Activated naive CD8-positive, alpha-beta T cell treated with anti-CD3 and anti-CD28 coated beads, Interleukin-2, amount 50 U/mL, for 24 hours (primary cell): ENCODE data around the gene DGCR2.
"Not testable (repeated sequence)": the region's sequence is repeated elsewhere in the genome, so short reads cannot be mapped to it uniquely, and the experiment has no call there.

ENCODE experiments used
- ATAC-seq: fragments of 150-1000 bp; cut with Tn5 transposase; one replicate; pipeline ENCODE4 v1.10.0; 2021
- DNase-seq: peaks from one replicate; pipeline ENCODE4 v3.0.0; 2021
- H3K27ac Mint-ChIP-seq: one replicate; pipeline ENCODE4 v1.8.0; 2021; ENCODE audit warnings: mild to moderate bottlenecking, mixed read lengths
- H3K27me3 Mint-ChIP-seq: one replicate; pipeline ENCODE4 v1.8.0; 2021; ENCODE audit warnings: mixed read lengths
- H3K36me3 Mint-ChIP-seq: one replicate; pipeline ENCODE4 v1.8.0; 2021; ENCODE audit warnings: low read depth, mixed read lengths
- H3K4me1 Mint-ChIP-seq: one replicate; pipeline ENCODE4 v1.8.0; 2021; ENCODE audit warnings: mixed read lengths
- H3K4me3 Mint-ChIP-seq: one replicate; pipeline ENCODE4 v1.8.0; 2021; ENCODE audit warnings: mild to moderate bottlenecking, moderate library complexity, mixed read lengths
- H3K9me3 Mint-ChIP-seq: one replicate; pipeline ENCODE4 v1.8.0; 2021; ENCODE audit warnings: mixed read lengths

Gene DGCR2

GRCh38 chr22:19062943-19063308 lies 59.3 kb downstream of the DGCR2 start:
- ATAC-seq, result no peak

DNA sequence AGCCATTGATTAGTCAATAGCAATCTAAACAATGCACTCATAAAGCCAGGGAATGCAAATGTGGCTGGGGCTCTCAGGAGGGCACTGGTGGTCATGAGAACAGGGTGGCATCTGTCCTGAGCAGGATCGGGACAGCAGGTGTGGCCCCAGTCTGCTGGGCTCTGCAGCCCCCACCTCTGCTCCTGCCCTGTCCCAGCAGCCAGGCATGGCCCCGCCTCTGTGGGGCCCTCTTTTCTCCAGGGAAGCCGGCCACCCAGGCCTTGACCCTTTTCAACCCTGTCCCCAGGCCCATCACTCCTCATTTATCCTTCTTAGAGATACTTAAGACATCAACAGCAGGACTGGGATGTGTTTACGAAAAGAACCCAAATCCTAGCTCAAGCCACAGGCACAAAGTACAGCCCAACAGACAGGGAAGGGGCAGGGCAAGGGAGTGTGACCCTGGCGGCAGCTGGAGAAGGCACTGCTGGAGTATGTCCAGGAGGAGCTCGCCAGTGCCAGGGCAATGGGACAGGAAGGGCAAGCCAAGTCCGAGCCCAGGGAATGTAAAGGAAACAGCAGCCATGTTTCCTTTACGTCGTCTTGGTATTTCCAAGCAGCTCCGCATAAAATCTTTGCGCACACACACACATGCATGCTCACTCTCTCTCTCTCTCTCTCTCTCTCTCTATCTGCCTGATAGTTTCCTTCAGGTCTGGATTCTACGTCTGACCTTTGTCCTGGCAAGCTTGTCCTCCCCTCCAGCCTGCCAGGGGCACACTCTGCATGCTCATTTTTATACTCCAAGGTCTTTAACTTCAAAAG lies 59.9 kb downstream of the DGCR2 start:
- H3K4me3 Mint-ChIP-seq, result no peak overlapping the region
- DNase-seq (no peak), ATAC-seq (no peak)
- H3K27ac Mint-ChIP-seq, result no peak overlapping the region
- H3K36me3 Mint-ChIP-seq, result peaks cover 11% of the 10 kb centered on the region
- no peaks in the 10 kb centered on the region for H3K9me3 Mint-ChIP-seq
- no peaks in the 10 kb centered on the region for H3K27me3 Mint-ChIP-seq
- H3K4me1 Mint-ChIP-seq, result peaks cover 7% of the 10 kb centered on the region

More at GRCh38 chr22:19062943-19063308, 59.3 kb downstream of the DGCR2 start:
- H3K27me3 Mint-ChIP-seq, result no peaks in the 10 kb centered on the region
- no peak overlapping the region for H3K27ac Mint-ChIP-seq
- peaks cover 11% of the 10 kb centered on the region for H3K36me3 Mint-ChIP-seq
- H3K9me3 Mint-ChIP-seq, result no peaks in the 10 kb centered on the region
- DNase-seq, result no peak
- H3K4me3 Mint-ChIP-seq, result no peak overlapping the region
- peaks cover 7% of the 10 kb centered on the region for H3K4me1 Mint-ChIP-seq

DNA sequence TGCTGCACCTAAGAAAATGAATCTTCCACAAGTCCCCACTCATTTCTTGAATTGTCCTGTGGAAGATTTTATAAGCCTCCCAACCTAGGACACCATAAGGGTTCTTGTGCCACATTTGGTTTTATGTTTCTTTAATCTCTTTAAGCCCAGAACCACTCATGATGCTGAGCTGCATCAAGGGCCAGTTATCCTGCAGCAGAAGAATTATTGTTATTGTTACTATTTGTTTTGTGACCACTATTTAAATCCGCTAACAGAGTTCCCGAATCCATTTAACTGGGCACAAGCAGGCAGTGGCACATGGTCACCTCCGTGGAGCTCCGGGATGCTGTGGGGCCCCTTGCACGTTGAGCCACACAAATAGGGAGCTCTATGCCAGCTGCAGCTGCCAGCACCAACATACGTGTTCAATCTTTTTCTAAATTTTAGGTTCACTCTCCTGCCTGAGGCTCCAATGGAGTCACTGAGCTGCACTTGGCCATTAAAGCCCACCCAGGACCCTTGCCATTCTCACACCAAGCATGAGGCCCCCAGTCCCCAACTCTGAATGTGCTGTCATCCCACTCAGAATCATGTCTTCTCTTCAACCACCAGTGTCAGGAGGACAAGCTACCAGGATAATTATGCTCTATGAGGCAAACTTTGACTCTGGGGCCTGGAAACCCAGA lies 60.6 kb downstream of the DGCR2 start:
- ATAC-seq, result no peak
- H3K27me3 Mint-ChIP-seq, result no peaks in the 10 kb centered on the region
- H3K27ac Mint-ChIP-seq, result no peak overlapping the region

DNA sequence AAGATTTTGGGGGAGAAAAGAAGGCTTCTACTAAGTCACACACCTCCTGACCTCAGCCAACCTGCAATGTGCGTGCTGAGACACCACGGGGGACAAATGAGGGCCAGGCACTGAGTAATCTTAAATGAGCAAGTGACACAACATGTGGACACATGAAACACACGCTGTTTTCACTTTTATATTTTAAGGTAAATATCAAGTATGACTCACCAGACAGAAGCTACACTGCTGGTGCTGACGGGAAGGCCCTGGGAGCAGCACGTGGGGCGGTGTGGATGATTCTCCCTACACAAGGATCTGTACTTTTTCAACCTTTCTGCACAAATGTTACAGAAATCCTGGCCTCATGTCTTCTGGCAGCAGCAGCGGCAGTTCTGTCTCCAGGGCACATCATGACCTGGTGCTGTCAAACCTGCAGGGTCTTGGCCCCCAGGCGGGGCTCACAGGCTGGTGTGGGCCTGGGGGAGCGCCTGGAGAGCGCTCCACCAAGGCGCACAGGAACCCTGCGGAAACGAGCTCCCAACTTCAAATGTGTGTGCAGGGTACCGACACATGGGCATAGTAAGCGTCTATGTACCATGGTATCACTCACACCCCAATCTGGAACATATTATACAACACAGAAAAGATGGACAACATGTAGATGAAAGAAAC lies 61.7 kb downstream of the DGCR2 start:
- H3K36me3 Mint-ChIP-seq, result peaks cover 14% of the 10 kb centered on the region
- no peaks in the 10 kb centered on the region for H3K9me3 Mint-ChIP-seq
- DNase-seq (no peak), ATAC-seq (peak; percentile 65)
- peak overlapping the region; percentile 31 for H3K27ac Mint-ChIP-seq
- peaks cover 7% of the 10 kb centered on the region for H3K4me1 Mint-ChIP-seq
- no peaks in the 10 kb centered on the region for H3K27me3 Mint-ChIP-seq
- H3K4me3 Mint-ChIP-seq, result no peak overlapping the region

More for the DNA sequence above, 60.6 kb downstream of the DGCR2 start:
- Mint-ChIP-seq H3K4me1 (peaks cover 7% of the 10 kb centered on the region), H3K36me3 (peaks cover 11% of the 10 kb centered on the region), H3K4me3 (no peak overlapping the region), H3K9me3 (no peaks in the 10 kb centered on the region)
- DNase-seq, result no peak

DNA sequence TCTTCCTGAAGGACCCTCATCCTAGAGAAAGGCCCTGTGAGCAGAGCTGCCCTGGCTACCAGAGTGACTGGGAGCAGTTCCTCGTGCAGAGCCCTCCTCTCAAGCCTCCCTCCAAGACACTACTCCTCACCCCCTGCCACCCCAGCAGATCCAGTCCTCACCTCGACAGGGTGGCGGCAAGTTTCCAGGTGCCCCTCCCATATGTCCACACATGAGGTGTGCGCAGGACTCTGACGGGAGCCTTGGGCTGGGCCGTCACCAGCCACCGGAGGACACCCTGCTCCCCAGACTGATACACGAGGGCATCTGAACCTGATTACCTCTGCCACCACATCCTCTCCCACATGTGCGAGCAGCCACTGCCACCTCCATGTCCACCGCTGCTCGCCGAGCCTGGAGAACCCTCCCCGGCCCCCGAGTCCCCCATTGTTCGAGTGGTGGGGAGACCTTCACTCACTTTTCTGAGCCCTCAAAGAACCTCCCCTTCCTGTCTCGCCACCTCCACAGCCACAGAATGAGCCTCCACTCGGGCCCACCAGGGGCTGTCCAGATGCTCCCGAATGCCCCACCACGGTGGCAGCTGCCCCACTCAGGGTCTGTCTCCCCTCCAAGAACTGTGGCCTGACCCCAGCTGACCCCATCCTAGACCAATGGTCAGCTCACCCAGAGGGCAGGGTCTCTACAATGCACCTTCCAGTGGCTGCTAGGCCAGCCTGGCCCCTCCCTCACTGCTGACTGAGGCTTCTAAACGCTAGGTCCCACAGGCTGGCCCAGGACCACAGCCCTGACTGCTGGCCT lies 62.5 kb downstream of the DGCR2 start:
- Mint-ChIP-seq H3K4me3 (no peak overlapping the region), H3K36me3 (peaks cover 12% of the 10 kb centered on the region)
- no peak for ATAC-seq

DNA sequence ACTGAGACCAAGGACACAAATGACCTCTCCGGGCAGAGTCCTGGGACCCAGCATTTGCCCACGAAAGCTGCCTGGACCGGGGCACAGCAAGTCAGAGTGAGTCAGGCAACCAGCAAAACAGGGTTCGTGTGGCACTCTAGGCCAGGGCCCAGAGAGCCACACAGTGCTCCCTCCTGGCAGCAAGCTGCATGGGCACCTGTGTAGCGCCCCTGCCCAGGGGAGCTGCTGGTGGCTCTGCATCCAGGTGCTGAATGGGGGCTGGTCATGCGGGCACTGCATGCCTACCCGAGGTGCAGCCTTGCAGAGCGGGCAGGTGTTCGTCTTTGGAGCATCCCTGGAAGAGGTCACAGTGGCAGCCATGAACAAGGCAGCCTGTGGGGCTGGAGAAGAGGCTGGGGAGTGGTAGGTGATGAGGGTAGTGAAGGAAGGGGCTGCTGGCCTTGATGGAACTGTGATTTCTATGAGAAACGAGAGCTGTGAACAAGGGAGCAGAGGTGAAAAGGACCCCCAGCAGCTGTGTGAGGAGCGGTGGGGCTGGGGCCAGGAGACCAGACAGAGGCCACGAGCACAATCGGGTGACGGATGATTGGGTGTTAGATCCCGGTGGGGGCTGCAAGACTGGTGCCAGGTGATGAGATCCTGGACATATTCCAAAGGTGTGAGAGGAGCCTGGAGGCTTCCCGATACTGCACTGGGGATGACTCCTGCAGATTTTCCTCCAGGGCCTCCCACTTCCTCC lies 63.3 kb downstream of the DGCR2 start:
- no peak for DNase-seq
- no peaks in the 10 kb centered on the region for H3K27me3 Mint-ChIP-seq
- no peak overlapping the region for H3K27ac Mint-ChIP-seq
- peaks cover 7% of the 10 kb centered on the region for H3K4me1 Mint-ChIP-seq
- ATAC-seq, result no peak
- peaks cover 11% of the 10 kb centered on the region for H3K36me3 Mint-ChIP-seq
- no peaks in the 10 kb centered on the region for H3K9me3 Mint-ChIP-seq
- no peak overlapping the region for H3K4me3 Mint-ChIP-seq

More for the DNA sequence above, 62.5 kb downstream of the DGCR2 start:
- no peak overlapping the region for H3K27ac Mint-ChIP-seq
- no peaks in the 10 kb centered on the region for H3K9me3 Mint-ChIP-seq
- H3K27me3 Mint-ChIP-seq, result no peaks in the 10 kb centered on the region
- H3K4me1 Mint-ChIP-seq, result peaks cover 7% of the 10 kb centered on the region
- no peak for DNase-seq

- peaks cover 13% of the 10 kb centered on the region for H3K36me3 Mint-ChIP-seq
- H3K27ac Mint-ChIP-seq, result no peak overlapping the region
- ATAC-seq, result no peak
Observed at GRCh38 chr22:19057999-19058491, 64.2 kb downstream of the DGCR2 start.

GRCh38 chr22:19057539-19057938 lies 64.7 kb downstream of the DGCR2 start:
- Mint-ChIP-seq H3K27ac (peak overlapping the region; percentile 54), H3K9me3 (no peaks in the 10 kb centered on the region), H3K36me3 (peaks cover 11% of the 10 kb centered on the region)

More at GRCh38 chr22:19057999-19058491, 64.2 kb downstream of the DGCR2 start:
- no peaks in the 10 kb centered on the region for H3K27me3 Mint-ChIP-seq
- H3K4me1 Mint-ChIP-seq, result peaks cover 7% of the 10 kb centered on the region
- no peaks in the 10 kb centered on the region for H3K9me3 Mint-ChIP-seq
- no peak overlapping the region for H3K4me3 Mint-ChIP-seq
- no peak for DNase-seq

GRCh38 chr22:19056951-19057401 lies 65.2 kb downstream of the DGCR2 start:
- ATAC-seq, result no peak
- Mint-ChIP-seq H3K4me1 (peaks cover 7% of the 10 kb centered on the region), H3K4me3 (no peak overlapping the region), H3K9me3 (no peaks in the 10 kb centered on the region), H3K27me3 (no peaks in the 10 kb centered on the region), H3K36me3 (peaks cover 11% of the 10 kb centered on the region), H3K27ac (peak overlapping the region; percentile 54)
- no peak for DNase-seq

More at GRCh38 chr22:19057539-19057938, 64.7 kb downstream of the DGCR2 start:
- ATAC-seq, result no peak
- Mint-ChIP-seq H3K27me3 (no peaks in the 10 kb centered on the region), H3K4me1 (peaks cover 7% of the 10 kb centered on the region), H3K4me3 (no peak overlapping the region)
- no peak for DNase-seq

GRCh38 chr22:19055801-19056200 lies 66.4 kb downstream of the DGCR2 start:
- H3K27me3 Mint-ChIP-seq, result no peaks in the 10 kb centered on the region
- no peak for DNase-seq
- H3K27ac Mint-ChIP-seq, result no peak overlapping the region
- ATAC-seq, result no peak
- no peaks in the 10 kb centered on the region for H3K9me3 Mint-ChIP-seq
- peaks cover 7% of the 10 kb centered on the region for H3K4me1 Mint-ChIP-seq
- H3K36me3 Mint-ChIP-seq, result peaks cover 15% of the 10 kb centered on the region
- no peak overlapping the region for H3K4me3 Mint-ChIP-seq

- Mint-ChIP-seq H3K27ac (no peak overlapping the region), H3K27me3 (no peaks in the 10 kb centered on the region), H3K4me1 (no peaks in the 10 kb centered on the region), H3K36me3 (peaks cover 26% of the 10 kb centered on the region), H3K4me3 (no peak overlapping the region), H3K9me3 (no peaks in the 10 kb centered on the region)
- ATAC-seq, result no peak
- no peak for DNase-seq
Observed at GRCh38 chr22:19052941-19053541, 69.2 kb downstream of the DGCR2 start.

DNA sequence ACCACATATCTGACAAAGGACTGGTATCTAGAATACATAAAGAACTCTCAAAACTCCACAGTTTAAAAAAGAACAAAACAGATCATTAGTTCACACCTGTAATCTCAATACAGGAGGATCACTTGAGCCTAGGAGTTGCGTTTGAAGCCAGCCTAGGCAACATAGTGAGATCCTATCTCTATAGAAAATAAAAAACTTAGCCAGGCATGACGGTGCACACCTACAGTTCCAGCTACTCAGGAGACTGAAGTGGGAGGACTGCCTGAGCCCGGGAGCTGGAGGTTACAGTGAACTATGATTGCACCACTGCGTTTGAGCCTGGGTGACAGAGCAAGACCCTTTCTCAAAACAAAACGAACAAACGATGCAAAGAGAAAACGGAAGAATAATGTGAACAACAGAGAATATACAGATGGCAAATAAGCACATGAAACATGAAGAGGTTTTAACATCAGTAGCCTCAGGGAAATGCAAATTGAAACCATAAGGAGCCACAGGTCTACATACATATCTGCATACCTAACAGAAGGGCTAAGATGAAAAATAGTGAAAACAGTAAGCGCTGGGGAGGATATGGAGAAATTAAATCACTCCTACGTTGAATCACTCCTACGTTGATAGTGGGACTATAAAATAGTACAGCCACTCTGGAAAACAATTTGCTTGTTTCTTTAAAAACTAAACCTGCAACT lies 70.7 kb downstream of the DGCR2 start:
- Mint-ChIP-seq H3K36me3 (peaks cover 31% of the 10 kb centered on the region), H3K27ac (no peak overlapping the region), H3K4me3 (no peak overlapping the region), H3K4me1 (no peaks in the 10 kb centered on the region), H3K27me3 (no peaks in the 10 kb centered on the region), H3K9me3 (no peaks in the 10 kb centered on the region)
- no peak for ATAC-seq
- DNase-seq, result no peak

GRCh38 chr22:19050847-19051246 lies 71.4 kb downstream of the DGCR2 start:
- not testable (repeated sequence) for DNase-seq, H3K9me3 Mint-ChIP-seq, H3K27me3 Mint-ChIP-seq, ATAC-seq, H3K4me1 Mint-ChIP-seq, H3K4me3 Mint-ChIP-seq, H3K27ac Mint-ChIP-seq
- peaks cover 30% of the 10 kb centered on the region for H3K36me3 Mint-ChIP-seq
